Trophoblast cell (in vitro differentiated cells and primary cell): ENCODE results near the gene EEF1AKMT4.

Experiments
- DNase-seq, 2 donors: peaks; one replicate each; pipeline ENCODE4 v3.0.0-alpha.2; 2016
- H2AFZ ChIP-seq: 2 replicates; pipeline ENCODE4 v1.6.1; 2013; ENCODE audit warnings: low read length, moderate library complexity, mild to moderate bottlenecking; ENCODE audit not compliant: insufficient read depth, poor library complexity
- H2AK5ac ChIP-seq: 2 replicates; pipeline ENCODE4 v1.6.1; 2013; ENCODE audit warnings: mild to moderate bottlenecking, low read length
- H2BK120ac ChIP-seq: 2 replicates; pipeline ENCODE4 v1.6.1; 2013; ENCODE audit warnings: low read length, mild to moderate bottlenecking, moderate library complexity; ENCODE audit not compliant: insufficient read depth, poor library complexity
- H2BK12ac ChIP-seq: 2 replicates; pipeline ENCODE4 v1.6.1; 2013; ENCODE audit warnings: mild to moderate bottlenecking, low read length, moderate library complexity
- H2BK5ac ChIP-seq: 2 replicates; pipeline ENCODE4 v1.6.1; 2013; ENCODE audit warnings: low read length, low read depth, moderate library complexity, mild to moderate bottlenecking; ENCODE audit not compliant: poor library complexity
- H3K14ac ChIP-seq: 2 replicates; pipeline ENCODE4 v1.6.1; 2013; ENCODE audit warnings: mild to moderate bottlenecking, low read length
- H3K18ac ChIP-seq: 2 replicates; pipeline ENCODE4 v1.6.1; 2013; ENCODE audit warnings: mild to moderate bottlenecking, low read length
- H3K23ac ChIP-seq: 2 replicates; pipeline ENCODE4 v1.6.1; 2013; ENCODE audit warnings: low read length
- H3K27ac ChIP-seq: 2 replicates; pipeline ENCODE4 v1.5.1; 2013; ENCODE audit warnings: low read depth, mild to moderate bottlenecking, inconsistent platforms, low read length, moderate library complexity
- H3K27me3 ChIP-seq: 2 replicates; pipeline ENCODE4 v1.6.1; 2013; ENCODE audit warnings: inconsistent platforms, mild to moderate bottlenecking, low read length, moderate library complexity; ENCODE audit not compliant: insufficient read depth
- H3K36me3 ChIP-seq, 2 experiments: 1 replicate in 1 of 2; 2 replicates in 1 of 2; pipeline ENCODE4 v1.6.1; 2013; ENCODE audit warnings: low read length in 2 of 2, mild to moderate bottlenecking in 2 of 2, moderate library complexity in 1 of 2; ENCODE audit not compliant: insufficient read depth in 2 of 2, control insufficient read depth in 1 of 2
- H3K4ac ChIP-seq: 2 replicates; pipeline ENCODE4 v1.6.1; 2013; ENCODE audit warnings: low read depth, mild to moderate bottlenecking, low read length, moderate library complexity
- H3K4me1 ChIP-seq, 2 experiments: 1 replicate in 1 of 2; 2 replicates in 1 of 2; pipeline ENCODE4 v1.6.1; 2013; ENCODE audit warnings: low read length in 2 of 2, mild to moderate bottlenecking in 2 of 2, moderate library complexity in 1 of 2; ENCODE audit not compliant: insufficient read depth in 2 of 2, control insufficient read depth in 1 of 2
- H3K4me2 ChIP-seq: 2 replicates; pipeline ENCODE4 v1.6.1; 2013; ENCODE audit warnings: inconsistent platforms, mild to moderate bottlenecking, low read length, moderate library complexity
- H3K4me3 ChIP-seq: 2 replicates; pipeline ENCODE4 v1.5.1; 2013; ENCODE audit warnings: mild to moderate bottlenecking, low read depth, low read length, inconsistent platforms
- H3K79me1 ChIP-seq: one replicate; pipeline ENCODE4 v1.6.1; 2013; ENCODE audit warnings: low read length
- H3K79me2 ChIP-seq: 2 replicates; pipeline ENCODE4 v1.6.1; 2013; ENCODE audit warnings: low read length, mild to moderate bottlenecking; ENCODE audit not compliant: control insufficient read depth, insufficient read depth, poor library complexity
- H3K9ac ChIP-seq: 2 replicates; pipeline ENCODE4 v1.6.1; 2013; ENCODE audit warnings: mild to moderate bottlenecking, low read length
- H3K9me3 ChIP-seq: 2 replicates; pipeline ENCODE4 v1.6.1; 2013; ENCODE audit warnings: low read depth, mild to moderate bottlenecking, control low read depth, inconsistent platforms, low read length; ENCODE audit not compliant: insufficient read depth
- H4K12ac ChIP-seq: 2 replicates; pipeline ENCODE4 v1.6.1; 2013; ENCODE audit warnings: low read depth, mild to moderate bottlenecking, low read length, moderate library complexity
- H4K8ac ChIP-seq: 2 replicates; pipeline ENCODE4 v1.6.1; 2013; ENCODE audit warnings: low read depth, mild to moderate bottlenecking, low read length, moderate library complexity
- H4K91ac ChIP-seq: one replicate; pipeline ENCODE4 v1.6.1; 2013; ENCODE audit warnings: low read depth, mild to moderate bottlenecking, low read length, moderate library complexity
- WGBS: extraction: QIAGEN DNeasy Blood & Tissue Kit; methylation state at CpG from one replicate; pipeline ENCODE4 v1.1.7; 2013; ENCODE audit warnings: missing lambda C conversion rate; ENCODE audit not compliant: insufficient read length, insufficient coverage; ENCODE audit errors: extremely low coverage; 5-methylcytosine and 5-hydroxymethylcytosine counted together

EEF1AKMT4 gene

DNA sequence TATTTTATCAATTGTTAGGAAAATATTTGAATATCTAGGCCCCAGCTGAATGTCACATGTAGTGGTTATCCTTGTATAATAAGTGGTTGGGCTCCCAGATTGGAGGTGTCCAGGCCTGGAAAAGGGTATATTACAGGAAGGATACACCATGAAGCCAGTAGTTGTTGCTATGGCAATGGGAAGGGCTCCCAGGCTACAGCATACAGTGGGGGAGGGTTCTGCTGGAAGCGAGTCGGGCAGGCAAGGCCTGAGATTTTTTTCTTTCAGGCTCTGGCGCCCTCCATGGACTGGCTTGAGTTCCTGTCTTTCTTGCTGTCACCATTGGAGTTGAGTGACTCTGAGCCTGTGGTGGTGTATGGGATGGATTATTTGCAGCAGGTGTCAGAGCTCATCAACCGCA is 35.2 kb downstream of the EEF1AKMT4 start:
- Histone ChIP-seq H4K91ac (no peak overlapping the region), H3K14ac (no peak overlapping the region), H3K18ac (no peak overlapping the region), H3K27me3 (no peaks in the 10 kb centered on the region), H3K27ac (no peak overlapping the region), H4K12ac (no peak overlapping the region), H3K9me3 (peaks cover 2% of the 10 kb centered on the region), H2AK5ac (no peak overlapping the region), H2BK12ac (no peak overlapping the region), H2AFZ (no peak overlapping the region), H2BK5ac (no peak overlapping the region), H3K79me1 (no peaks in the 10 kb centered on the region), H4K8ac (no peak overlapping the region), H3K23ac (no peak overlapping the region), H3K79me2 (no peaks in the 10 kb centered on the region), H3K9ac (no peak overlapping the region), H2BK120ac (no peak overlapping the region), H3K4ac (no peak overlapping the region), H3K4me2 (no peak overlapping the region), H3K36me3 (no peaks in the 10 kb centered on the region), H3K4me1 (no peaks in the 10 kb centered on the region), H3K4me3 (no peak overlapping the region)
- WGBS = no CpG with 5 or more reads among the region's 4 CpGs
- DNase-seq = peak in 1 of 2 donors; percentile 16

DNA sequence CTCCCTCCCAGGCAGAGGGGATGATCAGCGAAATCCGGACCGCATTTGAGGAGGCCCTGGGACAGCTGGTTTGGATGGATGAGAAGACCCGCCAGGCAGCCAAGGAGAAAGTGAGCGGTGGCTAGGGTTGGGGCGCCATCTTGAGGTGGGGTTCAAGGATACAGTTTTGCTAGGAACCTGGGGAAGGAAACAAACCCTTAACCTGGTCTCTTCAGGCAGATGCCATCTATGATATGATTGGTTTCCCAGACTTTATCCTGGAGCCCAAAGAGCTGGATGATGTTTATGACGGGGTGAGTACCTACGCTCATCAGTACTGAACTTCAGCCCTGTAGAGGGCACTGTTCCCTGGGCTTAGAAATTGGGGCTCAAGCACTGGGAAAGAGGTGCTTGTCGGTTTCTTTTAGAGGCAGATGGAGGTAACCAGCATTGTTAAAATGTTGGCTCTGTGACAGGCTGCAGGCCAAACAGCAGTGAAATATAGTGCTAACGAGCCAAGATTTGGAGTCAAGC is 40.0 kb downstream of the EEF1AKMT4 start:
- peaks cover 2% of the 10 kb centered on the region for H3K9me3 ChIP-seq
- no peak overlapping the region for H3K4me2 ChIP-seq
- H4K12ac ChIP-seq = no peak overlapping the region
- no peak overlapping the region for H3K9ac ChIP-seq
- no peaks in the 10 kb centered on the region for H3K79me2 ChIP-seq
- no peak overlapping the region for H3K18ac ChIP-seq
- H4K91ac ChIP-seq = no peak overlapping the region
- H3K4ac ChIP-seq = no peak overlapping the region
- peak in 1 of 2 donors; percentile 40 for DNase-seq
- no peak overlapping the region for H2BK5ac ChIP-seq
- H2AK5ac ChIP-seq = no peak overlapping the region
- H3K4me1 ChIP-seq = no peaks in the 10 kb centered on the region
- H3K14ac ChIP-seq = no peak overlapping the region
- H3K79me1 ChIP-seq = no peaks in the 10 kb centered on the region
- no peak overlapping the region for H2BK12ac ChIP-seq
- no peak overlapping the region for H3K27ac ChIP-seq
- H2AFZ ChIP-seq = no peak overlapping the region
- H4K8ac ChIP-seq = no peak overlapping the region
- no peak overlapping the region for H2BK120ac ChIP-seq
- no CpG with 5 or more reads among the region's 10 CpGs for WGBS
- no peak overlapping the region for H3K23ac ChIP-seq
- H3K27me3 ChIP-seq = no peaks in the 10 kb centered on the region
- H3K36me3 ChIP-seq = no peaks in the 10 kb centered on the region
- H3K4me3 ChIP-seq = no peak overlapping the region

DNA sequence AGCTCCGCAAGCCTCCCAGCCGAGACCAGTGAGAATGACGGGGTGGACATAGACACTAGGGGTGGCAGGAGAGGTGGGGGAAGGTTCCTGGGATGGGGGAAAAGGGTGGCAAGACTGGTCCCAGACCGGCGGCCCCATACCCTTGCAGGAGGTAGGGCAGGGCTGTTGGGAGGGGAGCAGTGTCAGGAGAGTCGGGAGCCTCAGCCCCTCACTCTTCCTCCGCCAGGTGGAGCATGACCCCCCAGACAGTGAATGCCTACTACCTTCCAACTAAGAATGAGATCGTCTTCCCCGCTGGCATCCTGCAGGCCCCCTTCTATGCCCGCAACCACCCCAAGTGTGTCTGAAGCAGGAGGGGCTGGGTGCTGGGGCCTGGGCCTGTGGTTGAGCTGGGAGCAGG is 40.9 kb downstream of the EEF1AKMT4 start:
- Histone ChIP-seq H3K23ac (no peak overlapping the region), H3K4me3 (no peak overlapping the region), H3K9ac (no peak overlapping the region), H3K79me2 (no peaks in the 10 kb centered on the region), H4K91ac (no peak overlapping the region), H3K14ac (no peak overlapping the region), H3K4me1 (no peaks in the 10 kb centered on the region), H2BK120ac (no peak overlapping the region), H3K79me1 (no peaks in the 10 kb centered on the region), H3K27ac (no peak overlapping the region), H2AK5ac (no peak overlapping the region), H2BK5ac (no peak overlapping the region), H2BK12ac (no peak overlapping the region), H3K4ac (no peak overlapping the region), H3K27me3 (no peaks in the 10 kb centered on the region), H3K9me3 (peaks cover 2% of the 10 kb centered on the region), H2AFZ (no peak overlapping the region), H3K36me3 (no peaks in the 10 kb centered on the region), H4K12ac (no peak overlapping the region), H3K18ac (no peak overlapping the region), H4K8ac (no peak overlapping the region), H3K4me2 (no peak overlapping the region)
- no peak for DNase-seq
- no CpG with 5 or more reads among the region's 10 CpGs for WGBS

- H3K23ac ChIP-seq = no peak overlapping the region
- H2BK12ac ChIP-seq = no peak overlapping the region
- no peak overlapping the region for H2AFZ ChIP-seq
- no peak overlapping the region for H3K4me2 ChIP-seq
- WGBS = no CpG with 5 or more reads among the region's 22 CpGs
- no peak overlapping the region for H4K8ac ChIP-seq
- no peaks in the 10 kb centered on the region for H3K79me2 ChIP-seq
- no peaks in the 10 kb centered on the region for H3K27me3 ChIP-seq
- H2BK120ac ChIP-seq = no peak overlapping the region
- H2AK5ac ChIP-seq = no peak overlapping the region
- peaks cover 2% of the 10 kb centered on the region for H3K9me3 ChIP-seq
- H3K79me1 ChIP-seq = no peaks in the 10 kb centered on the region
- H3K27ac ChIP-seq = no peak overlapping the region
- H3K4ac ChIP-seq = no peak overlapping the region
- H2BK5ac ChIP-seq = no peak overlapping the region
- H4K12ac ChIP-seq = no peak overlapping the region
- no peak overlapping the region for H3K14ac ChIP-seq
- DNase-seq = no peak
- H3K36me3 ChIP-seq = no peaks in the 10 kb centered on the region
- H3K4me1 ChIP-seq = no peaks in the 10 kb centered on the region
- H3K4me3 ChIP-seq = no peak overlapping the region
- H4K91ac ChIP-seq = no peak overlapping the region
- no peak overlapping the region for H3K18ac ChIP-seq
- H3K9ac ChIP-seq = no peak overlapping the region
Measured at GRCh38 chr3:184291044-184291737, 41.7 kb downstream of the EEF1AKMT4 start.
